IgD-negative memory B cell (primary cell): ENCODE measurements around the gene HLA-DQB2. TPM values are rescaled to one million over a fixed set of nuclear protein-coding genes. Genes with fewer than 3 reads are reported as not detected.
"Not testable (repeated sequence)": the region's sequence is repeated elsewhere in the genome, so short reads cannot be mapped to it uniquely, and the experiment has no call there.

Source experiments
- H3K27ac Mint-ChIP-seq, 3 donors: one replicate each; pipeline ENCODE4 v1.8.0; 2020 to 2022; ENCODE audit warnings: mild to moderate bottlenecking in 3 of 3, mixed read lengths in 3 of 3, moderate library complexity in 1 of 3
- H3K27me3 Mint-ChIP-seq: one replicate; pipeline ENCODE4 v1.8.0; 2021; ENCODE audit warnings: mixed read lengths
- H3K36me3 Mint-ChIP-seq: one replicate; pipeline ENCODE4 v1.8.0; 2020; ENCODE audit warnings: mild to moderate bottlenecking, mixed read lengths
- H3K4me1 Mint-ChIP-seq, 3 donors: one replicate each; pipeline ENCODE4 v1.8.0; 2020 to 2022; ENCODE audit warnings: mixed read lengths in 3 of 3, mild to moderate bottlenecking in 1 of 3
- H3K4me3 Mint-ChIP-seq, 4 donors: one replicate each; pipeline ENCODE4 v1.8.0; 2020 to 2022; ENCODE audit warnings: mild to moderate bottlenecking in 4 of 4, mixed read lengths in 4 of 4, moderate library complexity in 3 of 4
- H3K9me3 Mint-ChIP-seq, 3 donors: one replicate each; pipeline ENCODE4 v1.8.0; 2020 to 2021; ENCODE audit warnings: mixed read lengths in 3 of 3, mild to moderate bottlenecking in 1 of 3
- polyA plus RNA-seq: library from polyadenylated mRNA; unstranded; fragments of 300-500 nt; fragmentation: Illumina TruSeq; gene quantifications from one replicate; pipeline ENCODE4 v1.2.3, GENCODE V29; 2021

Gene HLA-DQB2
- 121 TPM for polyA plus RNA-seq

GRCh38 chr6:32763421-32763820 is at the start of gene HLA-DQB2:
Gene HLA-DQB2, minus strand, starts transcription at chr6:32763532. Its CDS starts 62 bp downstream, at chr6:32763470.
- Mint-ChIP-seq H3K36me3 (peaks cover 2% of the 10 kb centered on the region), H3K27me3 (peaks cover 11% of the 10 kb centered on the region), H3K9me3 (no peaks in the 10 kb centered on the region), H3K4me3 (peak within 1 kb of the TSS in 1 of 4 donors; percentile 44), H3K4me1 (no peaks in the 10 kb centered on the region), H3K27ac (no peak within 1 kb of the TSS)

- H3K4me1 Mint-ChIP-seq: peaks cover 17 to 31% (median 20%) of the 10 kb centered on the region in 3 donors
- H3K27me3 Mint-ChIP-seq: peaks cover 1% of the 10 kb centered on the region
- H3K4me3 Mint-ChIP-seq: no peak overlapping the region
- peaks cover 8% of the 10 kb centered on the region for H3K36me3 Mint-ChIP-seq
- no peak overlapping the region for H3K27ac Mint-ChIP-seq
- peaks cover 0 to 11% (median 2%) of the 10 kb centered on the region in 3 donors for H3K9me3 Mint-ChIP-seq
These were observed 45.8 kb upstream of the HLA-DQB2 start for GRCh38 chr6:32809171-32809570.

GRCh38 chr6:32807020-32807580 is 43.8 kb upstream of the HLA-DQB2 start:
- Mint-ChIP-seq H3K4me3 (no peak overlapping the region), H3K9me3 (peaks cover 0 to 17% (median 8%) of the 10 kb centered on the region in 3 donors), H3K27me3 (peaks cover 1% of the 10 kb centered on the region), H3K4me1 (peaks cover 7 to 23% (median 16%) of the 10 kb centered on the region in 3 donors), H3K36me3 (peaks cover 3% of the 10 kb centered on the region), H3K27ac (peak overlapping the region in 1 of 3 donors; percentile 67)

GRCh38 chr6:32805404-32805803 is 42.1 kb upstream of the HLA-DQB2 start:
- Mint-ChIP-seq H3K4me1 (peaks cover 2 to 20% (median 12%) of the 10 kb centered on the region in 3 donors), H3K9me3 (peaks cover 0 to 23% (median 8%) of the 10 kb centered on the region in 3 donors)
- not testable (repeated sequence) for H3K27me3 Mint-ChIP-seq, H3K4me3 Mint-ChIP-seq, H3K27ac Mint-ChIP-seq, H3K36me3 Mint-ChIP-seq

- Mint-ChIP-seq H3K4me3 (no peak overlapping the region), H3K36me3 (peaks cover 5% of the 10 kb centered on the region), H3K4me1 (peaks cover 1 to 20% (median 7%) of the 10 kb centered on the region in 3 donors), H3K27ac (no peak overlapping the region), H3K9me3 (peaks cover 3 to 34% (median 17%) of the 10 kb centered on the region in 3 donors), H3K27me3 (peaks cover 1% of the 10 kb centered on the region)
These were observed 40.1 kb upstream of the HLA-DQB2 start for GRCh38 chr6:32803416-32803815.

GRCh38 chr6:32799740-32800139 is 36.4 kb upstream of the HLA-DQB2 start:
- H3K36me3 Mint-ChIP-seq: peaks cover 2% of the 10 kb centered on the region
- H3K27me3 Mint-ChIP-seq: no peaks in the 10 kb centered on the region
- H3K4me3 Mint-ChIP-seq: no peak overlapping the region
- peaks cover 15 to 35% (median 21%) of the 10 kb centered on the region in 3 donors for H3K4me1 Mint-ChIP-seq
- H3K9me3 Mint-ChIP-seq: peaks cover 3 to 32% (median 20%) of the 10 kb centered on the region in 3 donors
- no peak overlapping the region for H3K27ac Mint-ChIP-seq

GRCh38 chr6:32799168-32799567 is 35.8 kb upstream of the HLA-DQB2 start:
- Mint-ChIP-seq H3K4me3 (no peak overlapping the region), H3K27me3 (peaks cover 1% of the 10 kb centered on the region)

GRCh38 chr6:32796848-32797776 is 33.8 kb upstream of the HLA-DQB2 start:
- peaks cover 3 to 23% (median 12%) of the 10 kb centered on the region in 3 donors for H3K9me3 Mint-ChIP-seq
- H3K4me1 Mint-ChIP-seq: peaks cover 24 to 35% (median 32%) of the 10 kb centered on the region in 3 donors
- peaks cover 1% of the 10 kb centered on the region for H3K27me3 Mint-ChIP-seq
- peak overlapping the region; percentile 59 to 75 (median 65) for H3K27ac Mint-ChIP-seq
- H3K4me3 Mint-ChIP-seq: peak overlapping the region; percentile 46 to 95 (median 83)
- peaks cover 2% of the 10 kb centered on the region for H3K36me3 Mint-ChIP-seq

More at GRCh38 chr6:32799168-32799567, 35.8 kb upstream of the HLA-DQB2 start:
- Mint-ChIP-seq H3K9me3 (peaks cover 3 to 29% (median 18%) of the 10 kb centered on the region in 3 donors), H3K4me1 (peaks cover 21 to 40% (median 27%) of the 10 kb centered on the region in 3 donors), H3K36me3 (peaks cover 2% of the 10 kb centered on the region), H3K27ac (no peak overlapping the region)

GRCh38 chr6:32794510-32794909 is 31.2 kb upstream of the HLA-DQB2 start:
- no peak overlapping the region for H3K27ac Mint-ChIP-seq
- peaks cover 4% of the 10 kb centered on the region for H3K27me3 Mint-ChIP-seq
- H3K4me3 Mint-ChIP-seq: peak overlapping the region in 1 of 4 donors; percentile 4
- H3K4me1 Mint-ChIP-seq: peaks cover 25 to 35% (median 32%) of the 10 kb centered on the region in 3 donors
- H3K36me3 Mint-ChIP-seq: no peaks in the 10 kb centered on the region
- H3K9me3 Mint-ChIP-seq: peaks cover 0 to 14% (median 9%) of the 10 kb centered on the region in 3 donors

- Mint-ChIP-seq H3K27me3 (peaks cover 4% of the 10 kb centered on the region), H3K27ac (no peak overlapping the region), H3K9me3 (peaks cover 0 to 2% (median 0%) of the 10 kb centered on the region in 3 donors), H3K4me1 (peaks cover 24 to 31% (median 28%) of the 10 kb centered on the region in 3 donors), H3K36me3 (no peaks in the 10 kb centered on the region), H3K4me3 (no peak overlapping the region)
These were observed 29.6 kb upstream of the HLA-DQB2 start for GRCh38 chr6:32792901-32793435.

GRCh38 chr6:32790306-32790705 is 27.0 kb upstream of the HLA-DQB2 start:
- no peak overlapping the region for H3K27ac Mint-ChIP-seq
- H3K36me3 Mint-ChIP-seq: no peaks in the 10 kb centered on the region
- H3K4me3 Mint-ChIP-seq: no peak overlapping the region
- H3K4me1 Mint-ChIP-seq: peaks cover 12 to 20% (median 17%) of the 10 kb centered on the region in 3 donors
- peaks cover 4% of the 10 kb centered on the region for H3K27me3 Mint-ChIP-seq
- H3K9me3 Mint-ChIP-seq: no peaks in the 10 kb centered on the region

GRCh38 chr6:32785781-32786533 is 22.6 kb upstream of the HLA-DQB2 start:
- H3K4me3 Mint-ChIP-seq: no peak overlapping the region
- H3K36me3 Mint-ChIP-seq: no peaks in the 10 kb centered on the region
- H3K27ac Mint-ChIP-seq: no peak overlapping the region
- H3K4me1 Mint-ChIP-seq: peaks cover 0 to 4% (median 0%) of the 10 kb centered on the region in 3 donors
- peaks cover 0 to 6% (median 0%) of the 10 kb centered on the region in 3 donors for H3K9me3 Mint-ChIP-seq
- peaks cover 3% of the 10 kb centered on the region for H3K27me3 Mint-ChIP-seq

- H3K27me3 Mint-ChIP-seq: not testable (repeated sequence)
These were observed 19.6 kb upstream of the HLA-DQB2 start for GRCh38 chr6:32782923-32783322.

GRCh38 chr6:32779036-32779435 is 15.7 kb upstream of the HLA-DQB2 start:
- Mint-ChIP-seq H3K4me3 (no peak overlapping the region), H3K4me1 (peaks cover 0 to 5% (median 3%) of the 10 kb centered on the region in 3 donors), H3K36me3 (no peaks in the 10 kb centered on the region), H3K9me3 (peaks cover 0 to 6% (median 0%) of the 10 kb centered on the region in 3 donors), H3K27me3 (no peaks in the 10 kb centered on the region), H3K27ac (no peak overlapping the region)

More at GRCh38 chr6:32782923-32783322, 19.6 kb upstream of the HLA-DQB2 start:
- H3K4me1 Mint-ChIP-seq, H3K27ac Mint-ChIP-seq, H3K36me3 Mint-ChIP-seq, H3K4me3 Mint-ChIP-seq, H3K9me3 Mint-ChIP-seq: not testable (repeated sequence)
